CD4-positive, CD25-positive, alpha-beta regulatory T cell (primary cell): ENCODE measurements around the gene MED10. TPM values are rescaled to one million over a fixed set of nuclear protein-coding genes. Genes with fewer than 3 reads are reported as not detected.

ENCODE experiments used
- ATAC-seq, 2 donors: fragments of 150-1000 bp; cut with Tn5 transposase; one replicate each; pipeline ENCODE4 v1.10.0; 2021; ENCODE audit warnings: low read depth in 2 of 2, moderate number of reproducible peaks in 2 of 2, moderate library complexity in 1 of 2
- DNase-seq, 3 donors: peaks; one replicate each; pipeline versions ENCODE4 v3.0.0 to v3.0.0-alpha.2; 2012 to 2022; ENCODE audit warnings: mixed read lengths in 1 of 3
- H3K27ac ChIP-seq: one replicate; pipeline ENCODE4 v1.7.0; 2013; ENCODE audit warnings: mild to moderate bottlenecking, low read length; ENCODE audit not compliant: insufficient read depth, poor library complexity, severe bottlenecking
- H3K27me3 ChIP-seq: one replicate; pipeline ENCODE4 v1.7.0; 2013; ENCODE audit warnings: low read length; ENCODE audit not compliant: control insufficient read depth, insufficient read depth
- H3K36me3 ChIP-seq: one replicate; pipeline ENCODE4 v1.7.0; 2013; ENCODE audit warnings: mild to moderate bottlenecking, low read length, moderate library complexity; ENCODE audit not compliant: control insufficient read depth, insufficient read depth
- H3K4me1 ChIP-seq: 2 replicates; pipeline ENCODE4 v1.7.0; 2013; ENCODE audit warnings: mild to moderate bottlenecking, low read length; ENCODE audit not compliant: insufficient read depth, control insufficient read depth, poor library complexity, severe bottlenecking
- H3K4me3 ChIP-seq: one replicate; pipeline ENCODE4 v1.7.0; 2013; ENCODE audit warnings: low read depth, mild to moderate bottlenecking, low read length, moderate library complexity
- H3K9me3 ChIP-seq, 2 experiments: 1 replicate in 1 of 2; 2 replicates in 1 of 2; pipeline ENCODE4 v1.7.0; 2013; ENCODE audit warnings: low read length in 2 of 2, mild to moderate bottlenecking in 1 of 2, moderate library complexity in 1 of 2; ENCODE audit not compliant: control insufficient read depth in 2 of 2
- H3K27ac Mint-ChIP-seq, 3 donors: one replicate each; pipeline ENCODE4 v1.8.0; 2020 to 2022; ENCODE audit warnings: mild to moderate bottlenecking in 3 of 3, mixed read lengths in 3 of 3, moderate library complexity in 2 of 3
- H3K27me3 Mint-ChIP-seq: one replicate; pipeline ENCODE4 v1.8.0; 2022; ENCODE audit warnings: mild to moderate bottlenecking, mixed read lengths
- H3K36me3 Mint-ChIP-seq: one replicate; pipeline ENCODE4 v1.8.0; 2020; ENCODE audit warnings: mixed read lengths
- H3K4me1 Mint-ChIP-seq, 4 donors: one replicate each; pipeline ENCODE4 v1.8.0; 2020 to 2022; ENCODE audit warnings: mixed read lengths in 4 of 4, mild to moderate bottlenecking in 1 of 4
- H3K4me3 Mint-ChIP-seq, 4 donors: one replicate each; pipeline ENCODE4 v1.8.0; 2020 to 2022; ENCODE audit warnings: mild to moderate bottlenecking in 4 of 4, mixed read lengths in 4 of 4, moderate library complexity in 3 of 4
- H3K9me3 Mint-ChIP-seq, 7 donors: one replicate each; pipeline ENCODE4 v1.8.0; 2020 to 2022; ENCODE audit warnings: mixed read lengths in 7 of 7, mild to moderate bottlenecking in 3 of 7, moderate library complexity in 2 of 7
- polyA plus RNA-seq, 4 donors: library from polyadenylated mRNA; unstranded; fragments of 300-500 nt; fragmentation: Illumina TruSeq; gene quantifications; one replicate each; pipeline ENCODE4 v1.2.3, GENCODE V29; 2021
- total RNA-seq: library from RNA; stranded (reverse); gene quantifications from one replicate; pipeline ENCODE4 v1.2.3, GENCODE V29; 2022

Gene MED10
- total and polyA plus RNA-seq, 5 donors from 2014 or later = 66.8 to 126 (median 101) TPM

DNA sequence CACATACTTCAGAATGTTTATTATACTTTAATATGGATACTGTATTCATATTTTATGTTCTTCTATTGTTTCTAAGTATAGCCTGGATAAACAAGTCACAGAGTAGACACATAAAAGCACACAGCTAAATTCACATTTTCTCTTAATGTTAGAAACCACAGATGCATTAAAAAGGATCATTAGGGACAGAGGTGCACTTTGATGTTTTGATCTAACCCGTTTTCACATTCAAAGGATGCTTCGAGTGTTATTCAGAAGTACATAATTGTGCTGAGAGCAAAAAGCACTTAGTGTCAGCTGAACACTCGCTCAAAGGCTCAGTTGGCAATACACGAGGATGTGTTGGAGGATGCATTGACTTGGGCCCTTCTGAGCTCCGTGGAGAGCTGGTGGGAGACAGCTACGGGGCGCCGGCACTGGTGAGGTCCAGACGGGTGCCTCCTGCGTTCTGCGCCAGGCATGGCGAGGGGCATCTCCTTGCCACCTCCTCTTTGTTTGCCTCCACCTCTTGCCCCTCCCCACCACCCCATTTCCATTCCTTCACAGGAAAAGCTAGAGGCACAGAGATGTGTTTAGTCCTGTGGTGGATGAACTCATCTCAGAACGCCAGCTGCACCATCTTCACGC, 35.5 kb downstream of the MED10 start:
- ATAC-seq (no peak), DNase-seq (no peak)
- H3K9me3 ChIP-seq = no peaks in the 10 kb centered on the region
- Mint-ChIP-seq H3K27ac (no peak overlapping the region), H3K36me3 (peaks cover 10% of the 10 kb centered on the region), H3K4me3 (no peak overlapping the region), H3K27me3 (no peaks in the 10 kb centered on the region), H3K4me1 (no peaks in the 10 kb centered on the region), H3K9me3 (peaks cover 0 to 2% (median 0%) of the 10 kb centered on the region in 7 donors)
- H3K4me3 ChIP-seq = no peak overlapping the region
- H3K27me3 ChIP-seq = no peaks in the 10 kb centered on the region
- H3K27ac ChIP-seq = no peak overlapping the region
- H3K36me3 ChIP-seq = no peaks in the 10 kb centered on the region
- H3K4me1 ChIP-seq = no peaks in the 10 kb centered on the region

DNA sequence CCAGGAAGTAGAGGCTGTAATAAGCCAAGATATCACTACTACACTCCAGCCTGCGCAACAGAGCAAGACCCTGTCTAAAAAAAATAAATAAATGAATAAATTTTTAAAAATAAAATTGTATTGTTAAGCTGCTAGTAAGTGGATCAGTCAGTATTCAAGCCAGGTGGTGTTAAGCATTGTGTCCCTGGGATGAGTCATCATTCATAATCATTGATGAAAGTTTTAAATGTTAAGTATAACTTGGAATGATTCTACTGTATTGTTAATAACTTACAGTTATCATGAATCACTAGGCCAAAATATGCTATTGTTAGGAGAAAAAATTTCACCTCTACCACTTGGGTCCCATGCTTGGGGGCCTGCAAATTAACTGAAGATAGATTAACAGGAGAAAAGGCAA, 38.2 kb downstream of the MED10 start:
- Mint-ChIP-seq H3K4me3 (no peak overlapping the region), H3K27ac (no peak overlapping the region)

DNA sequence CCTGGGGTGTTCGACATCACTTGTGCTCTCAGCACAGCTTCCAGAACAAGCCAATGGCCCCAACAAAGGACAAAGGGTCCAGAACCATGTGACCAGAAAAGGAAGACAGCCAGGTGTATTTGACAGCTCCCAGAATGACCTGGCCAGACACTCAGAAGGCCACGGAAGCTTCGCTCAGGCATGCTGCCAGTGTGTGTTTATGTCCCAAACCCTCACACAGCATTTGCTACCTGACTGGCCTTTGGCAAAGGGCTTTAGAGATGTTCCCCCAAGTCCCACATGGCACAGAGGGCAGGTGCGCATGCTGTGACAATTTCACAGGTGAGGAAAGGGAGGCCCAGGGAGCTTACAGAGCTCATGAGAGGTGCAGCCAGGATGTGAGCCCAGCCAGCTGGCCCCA, 39.5 kb downstream of the MED10 start:
- Mint-ChIP-seq H3K9me3 (no peaks in the 10 kb centered on the region), H3K27me3 (no peaks in the 10 kb centered on the region), H3K27ac (no peak overlapping the region), H3K4me1 (no peaks in the 10 kb centered on the region), H3K4me3 (no peak overlapping the region), H3K36me3 (peaks cover 28% of the 10 kb centered on the region)
- Histone ChIP-seq H3K4me1 (no peaks in the 10 kb centered on the region), H3K36me3 (no peaks in the 10 kb centered on the region), H3K27me3 (no peaks in the 10 kb centered on the region), H3K27ac (no peak overlapping the region), H3K9me3 (no peaks in the 10 kb centered on the region), H3K4me3 (no peak overlapping the region)
- DNase-seq (no peak), ATAC-seq (no peak)

More for the DNA sequence above, 38.2 kb downstream of the MED10 start:
- DNase-seq (no peak), ATAC-seq (no peak)
- Histone ChIP-seq H3K4me1 (no peaks in the 10 kb centered on the region), H3K27me3 (no peaks in the 10 kb centered on the region), H3K4me3 (no peak overlapping the region), H3K9me3 (no peaks in the 10 kb centered on the region), H3K36me3 (no peaks in the 10 kb centered on the region), H3K27ac (no peak overlapping the region)
- Mint-ChIP-seq H3K27me3 (no peaks in the 10 kb centered on the region), H3K9me3 (peaks cover 0 to 2% (median 0%) of the 10 kb centered on the region in 7 donors), H3K36me3 (peaks cover 22% of the 10 kb centered on the region), H3K4me1 (no peaks in the 10 kb centered on the region)

DNA sequence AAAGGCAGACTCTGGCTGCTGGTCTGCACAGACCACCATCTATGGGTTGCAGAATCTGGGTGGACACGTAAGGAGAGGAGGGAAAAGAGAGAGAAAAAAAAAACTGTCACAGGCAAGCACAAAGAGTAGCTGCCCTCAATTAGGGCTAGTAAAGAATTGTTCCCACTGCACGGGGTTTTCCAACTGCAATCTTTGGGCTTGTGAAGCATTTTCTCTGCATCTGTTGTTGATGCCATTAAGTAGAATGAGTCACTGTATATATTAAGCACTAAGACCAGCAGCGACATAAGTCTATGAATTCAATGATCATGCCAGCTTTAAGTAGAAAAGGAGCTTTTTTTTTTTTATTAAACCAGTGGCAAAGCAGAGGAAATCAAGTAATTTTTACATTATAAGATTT, 40.2 kb downstream of the MED10 start:
- Mint-ChIP-seq H3K27ac (no peak overlapping the region), H3K36me3 (peaks cover 32% of the 10 kb centered on the region), H3K4me3 (no peak overlapping the region), H3K4me1 (no peaks in the 10 kb centered on the region), H3K27me3 (no peaks in the 10 kb centered on the region), H3K9me3 (no peaks in the 10 kb centered on the region)
- Histone ChIP-seq H3K27me3 (no peaks in the 10 kb centered on the region), H3K4me3 (no peak overlapping the region), H3K36me3 (no peaks in the 10 kb centered on the region), H3K4me1 (no peaks in the 10 kb centered on the region), H3K9me3 (no peaks in the 10 kb centered on the region), H3K27ac (no peak overlapping the region)
- DNase-seq = no peak
- no peak for ATAC-seq

DNA sequence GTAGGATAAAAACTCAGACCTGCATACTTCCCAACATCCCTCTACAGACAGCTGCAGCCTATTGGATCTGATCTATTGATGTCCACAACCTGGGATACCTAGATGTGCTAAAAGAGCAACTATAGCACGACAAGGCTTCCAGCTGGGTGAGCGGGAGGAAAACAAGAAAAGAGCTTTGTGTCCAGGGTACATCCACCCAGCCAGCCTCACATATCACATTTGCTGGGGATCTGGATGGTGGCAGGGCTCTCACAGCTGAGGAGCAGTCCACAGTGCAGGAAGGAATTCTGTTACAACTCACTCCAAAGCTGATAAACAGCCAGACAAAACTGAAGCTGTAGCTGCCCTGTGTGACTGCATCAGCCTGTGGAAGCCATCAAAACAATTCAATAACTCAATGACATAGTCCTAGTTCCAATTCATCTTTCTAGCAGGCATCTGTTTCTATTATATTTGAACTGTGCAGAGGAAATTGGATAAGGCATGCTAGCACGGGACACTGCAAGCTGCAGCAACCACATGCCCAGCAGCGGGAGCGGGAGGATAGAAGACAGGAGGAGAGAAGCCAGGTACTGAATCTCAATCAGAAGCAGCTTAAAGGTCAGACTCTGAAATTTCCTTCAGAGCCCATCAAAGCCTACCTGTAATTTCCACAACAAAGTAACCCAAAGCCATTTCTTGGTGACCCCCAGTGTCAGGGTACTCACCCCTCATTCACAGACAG, 45.0 kb downstream of the MED10 start:
- H3K4me3 ChIP-seq = no peak overlapping the region
- Mint-ChIP-seq H3K4me3 (no peak overlapping the region), H3K4me1 (no peaks in the 10 kb centered on the region), H3K27me3 (no peaks in the 10 kb centered on the region), H3K9me3 (peaks cover 1 to 21% (median 7%) of the 10 kb centered on the region in 7 donors), H3K36me3 (peaks cover 51% of the 10 kb centered on the region), H3K27ac (no peak overlapping the region)
- no peaks in the 10 kb centered on the region for H3K4me1 ChIP-seq
- DNase-seq (no peak), ATAC-seq (no peak)
- H3K27me3 ChIP-seq = no peaks in the 10 kb centered on the region
- peaks cover 4 to 21% of the 10 kb centered on the region in 2 experiments for H3K9me3 ChIP-seq
- H3K27ac ChIP-seq = no peak overlapping the region
- H3K36me3 ChIP-seq = no peaks in the 10 kb centered on the region

DNA sequence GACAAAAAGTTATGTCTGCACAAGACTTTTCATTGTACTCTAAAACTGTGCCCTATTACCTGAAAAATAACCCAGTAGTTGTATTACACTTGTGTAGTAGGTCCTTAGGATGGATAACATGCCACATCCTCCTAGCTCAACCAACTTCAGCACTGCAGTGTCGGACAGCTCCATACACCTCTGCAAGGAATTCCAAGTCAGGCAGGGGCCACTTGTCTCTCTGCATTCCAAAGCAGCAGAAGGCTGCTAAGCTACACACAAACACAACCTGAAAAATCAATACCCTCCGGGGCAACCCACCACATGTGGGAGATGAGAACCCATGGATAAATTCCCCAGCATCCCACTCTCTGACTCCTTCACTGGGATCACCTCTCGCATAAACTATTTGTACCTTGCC, 50.2 kb downstream of the MED10 start:
- peaks cover 4 to 21% of the 10 kb centered on the region in 2 experiments for H3K9me3 ChIP-seq
- ATAC-seq = no peak
- no peak overlapping the region for H3K4me3 ChIP-seq
- no peaks in the 10 kb centered on the region for H3K27me3 ChIP-seq
- Mint-ChIP-seq H3K27ac (no peak overlapping the region), H3K4me3 (no peak overlapping the region), H3K9me3 (peaks cover 3 to 21% (median 7%) of the 10 kb centered on the region in 7 donors), H3K4me1 (peaks cover 0 to 2% (median 0%) of the 10 kb centered on the region in 4 donors), H3K36me3 (peaks cover 23% of the 10 kb centered on the region), H3K27me3 (no peaks in the 10 kb centered on the region)
- DNase-seq = peak in 1 of 3 donors; percentile 27
- no peak overlapping the region for H3K27ac ChIP-seq
- H3K4me1 ChIP-seq = no peaks in the 10 kb centered on the region
- no peaks in the 10 kb centered on the region for H3K36me3 ChIP-seq

DNA sequence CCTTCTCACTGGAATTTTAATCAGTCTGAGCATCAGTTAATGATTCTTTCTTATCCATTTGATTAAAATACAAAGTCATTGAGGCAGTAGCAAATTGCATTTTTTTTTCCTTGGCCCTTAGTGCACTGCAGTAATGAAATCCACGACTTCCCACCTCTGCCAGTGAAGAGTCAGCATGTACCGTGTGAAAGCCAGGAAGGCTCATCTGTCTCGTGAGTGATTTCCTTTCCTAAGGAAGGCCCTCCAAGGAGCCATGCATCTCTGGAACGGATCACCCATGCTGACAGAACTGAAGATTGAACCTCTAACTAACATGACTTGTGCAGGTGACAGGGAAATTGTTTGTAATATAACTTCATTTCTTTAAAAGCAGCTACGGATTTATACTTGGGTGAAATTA, 51.6 kb downstream of the MED10 start:
- peaks cover 0 to 2% (median 0%) of the 10 kb centered on the region in 4 donors for H3K4me1 Mint-ChIP-seq
- H3K27ac ChIP-seq = no peak overlapping the region
- no peaks in the 10 kb centered on the region for H3K27me3 ChIP-seq
- H3K4me3 ChIP-seq = no peak overlapping the region
- ATAC-seq (no peak), DNase-seq (no peak)
- peaks cover 2 to 21% (median 7%) of the 10 kb centered on the region in 7 donors for H3K9me3 Mint-ChIP-seq
- no peaks in the 10 kb centered on the region for H3K27me3 Mint-ChIP-seq
- H3K4me1 ChIP-seq = no peaks in the 10 kb centered on the region
- no peak overlapping the region for H3K27ac Mint-ChIP-seq
- no peak overlapping the region for H3K4me3 Mint-ChIP-seq
- H3K36me3 Mint-ChIP-seq = peaks cover 15% of the 10 kb centered on the region
- no peaks in the 10 kb centered on the region for H3K36me3 ChIP-seq
- peaks cover 4 to 21% of the 10 kb centered on the region in 2 experiments for H3K9me3 ChIP-seq
